IMR-90 (cell line): ENCODE data around the gene FBP1. TPM values are rescaled to one million over a fixed set of nuclear protein-coding genes. Genes with fewer than 3 reads are reported as not detected.

Experiments used
- ATAC-seq: fragments of 200-7000 bp; cut with Tn5 transposase; 2 replicates; pipeline ENCODE4 v1.9.1; 2020; ENCODE audit warnings: low read depth, mild to moderate bottlenecking, moderate library complexity
- BruUV-seq: library from RNA; stranded (reverse); fragments of 400-500 nt; replicated peaks from 2 replicates; lab custom pipeline; 2021; lab: Mats Ljungman, UMichigan
- CTCF ChIA-PET: fragments of 300-600 bp; formaldehyde crosslinking; extraction: SDS; loops from one replicate; lab custom pipeline; 2021; ENCODE audit warnings: antibody characterized with exemption; lab: Yijun Ruan, JAX
- POLR2A ChIA-PET: fragments of 300-600 bp; sonication (Branson Sonifier 250); formaldehyde crosslinking; loops from one replicate; lab custom pipeline; 2022; ENCODE audit warnings: antibody characterized with exemption; ENCODE audit not compliant: unreplicated experiment; lab: Charles Lee
- DNase-seq: peaks from one replicate; pipeline ENCODE4 v3.0.0; 2013
- H2AFZ ChIP-seq: replicated peaks from 2 replicates; pipeline ENCODE3; 2013; ENCODE audit warnings: low read length, mild to moderate bottlenecking; ENCODE audit not compliant: poor library complexity
- H2AK5ac ChIP-seq: 2 replicates; pipeline ENCODE4 v1.6.1; 2013; ENCODE audit warnings: low read depth, low read length, inconsistent platforms
- H2AK9ac ChIP-seq: replicated peaks from 2 replicates; pipeline ENCODE3; 2013; ENCODE audit warnings: mild to moderate bottlenecking, low read depth, low read length, moderate library complexity; ENCODE audit not compliant: poor library complexity
- H2BK120ac ChIP-seq: 2 replicates; pipeline ENCODE4 v1.6.1; 2013; ENCODE audit warnings: low read depth, low read length, inconsistent platforms
- H2BK15ac ChIP-seq: 3 replicates; pipeline ENCODE4 v1.6.1; 2013; ENCODE audit warnings: low read depth, low read length, inconsistent platforms
- H2BK20ac ChIP-seq: 2 replicates; pipeline ENCODE4 v1.6.1; 2013; ENCODE audit warnings: low read depth, mild to moderate bottlenecking, inconsistent platforms, low read length, moderate library complexity
- H2BK5ac ChIP-seq: 2 replicates; pipeline ENCODE4 v1.6.1; 2013; ENCODE audit warnings: mild to moderate bottlenecking, low read depth, low read length, inconsistent platforms; ENCODE audit not compliant: poor library complexity, severe bottlenecking
- H3K14ac ChIP-seq: replicated peaks from 2 replicates; pipeline ENCODE4 v1.6.1; 2013; ENCODE audit warnings: low read depth, low read length, inconsistent platforms
- H3K18ac ChIP-seq: 2 replicates; pipeline ENCODE4 v1.6.1; 2013; ENCODE audit warnings: low read depth, low read length, control low read depth
- H3K23ac ChIP-seq: 2 replicates; pipeline ENCODE4 v1.6.1; 2013; ENCODE audit warnings: low read depth, low read length, inconsistent platforms
- H3K27ac ChIP-seq: 2 replicates; pipeline ENCODE4 v1.5.1; 2013; ENCODE audit warnings: mild to moderate bottlenecking, control low read depth, low read length; ENCODE audit not compliant: insufficient read depth
- H3K27me3 ChIP-seq: 2 replicates; pipeline ENCODE4 v1.6.1; 2013; ENCODE audit warnings: low read length; ENCODE audit not compliant: control insufficient read depth, insufficient read depth
- H3K36me3 ChIP-seq: 2 replicates; pipeline ENCODE4 v1.6.1; 2013; ENCODE audit warnings: low read length, mixed read lengths; ENCODE audit not compliant: control insufficient read depth, insufficient read depth
- H3K4ac ChIP-seq: 2 replicates; pipeline ENCODE4 v1.6.1; 2013; ENCODE audit warnings: low read depth, low read length, inconsistent platforms
- H3K4me1 ChIP-seq: 2 replicates; pipeline ENCODE4 v1.6.1; 2013; ENCODE audit warnings: low read length, mixed read lengths; ENCODE audit not compliant: control insufficient read depth, insufficient read depth
- H3K4me2 ChIP-seq: 2 replicates; pipeline ENCODE4 v1.6.1; 2013; ENCODE audit warnings: low read depth, mild to moderate bottlenecking, control low read depth, low read length, moderate library complexity
- H3K4me3 ChIP-seq: 2 replicates; pipeline ENCODE4 v1.5.1; 2013; ENCODE audit warnings: low read depth, mild to moderate bottlenecking, control low read depth, low read length, moderate library complexity; ENCODE audit not compliant: insufficient read depth
- H3K56ac ChIP-seq: 2 replicates; pipeline ENCODE4 v1.6.1; 2013; ENCODE audit warnings: low read length, inconsistent platforms; ENCODE audit not compliant: insufficient read depth; ENCODE audit errors: extremely low read depth
- H3K79me1 ChIP-seq, 2 experiments: 2 replicates each; pipeline ENCODE4 v1.6.1; 2013; ENCODE audit warnings: low read length in 2 of 2, inconsistent platforms in 1 of 2, low read depth in 1 of 2
- H3K9ac ChIP-seq: 2 replicates; pipeline ENCODE4 v1.6.1; 2013; ENCODE audit warnings: low read depth, low read length, control low read depth
- H3K9me1 ChIP-seq: 2 replicates; pipeline ENCODE4 v1.6.1; 2013; ENCODE audit warnings: low read length, inconsistent platforms; ENCODE audit not compliant: insufficient read depth
- H3K9me3 ChIP-seq: 2 replicates; pipeline ENCODE4 v1.6.1; 2013; ENCODE audit warnings: low read length; ENCODE audit not compliant: control insufficient read depth, insufficient read depth
- H4K20me1 ChIP-seq: 2 replicates; pipeline ENCODE4 v1.6.1; 2013; ENCODE audit warnings: low read length, inconsistent platforms; ENCODE audit not compliant: insufficient read depth
- H4K5ac ChIP-seq: 2 replicates; pipeline ENCODE4 v1.6.1; 2013; ENCODE audit warnings: mild to moderate bottlenecking, low read depth, low read length, control low read depth
- H4K8ac ChIP-seq, 2 experiments: 2 replicates each; pipeline ENCODE4 v1.6.1; 2013; ENCODE audit warnings: low read depth in 2 of 2, low read length in 2 of 2, control low read depth in 1 of 2, inconsistent platforms in 1 of 2
- H4K91ac ChIP-seq: 2 replicates; pipeline ENCODE4 v1.6.1; 2013; ENCODE audit warnings: low read depth, low read length, inconsistent platforms; ENCODE audit not compliant: insufficient read depth
- BHLHE40 ChIP-seq: fragments of 150-350 bp; IDR thresholded peaks from 2 replicates; pipeline ENCODE4 v1.6.1; 2016; ENCODE audit warnings: mild to moderate bottlenecking, low read depth, low read length
- CEBPB ChIP-seq: IDR thresholded peaks from 2 replicates; pipeline ENCODE4 v1.6.1; 2012; ENCODE audit warnings: low read depth, low read length, improper control_type of control experiment
- CHD1 ChIP-seq: IDR thresholded peaks from 2 replicates; pipeline ENCODE4 v1.6.1; 2012; ENCODE audit warnings: low read depth, low read length, improper control_type of control experiment
- FOS ChIP-seq: fragments of 150-350 bp; IDR thresholded peaks from 2 replicates; pipeline ENCODE4 v1.6.1; 2016; ENCODE audit warnings: low read depth, low read length
- MAFK ChIP-seq: IDR thresholded peaks from 2 replicates; pipeline ENCODE4 v1.6.1; 2012; ENCODE audit warnings: low read depth, low read length, improper control_type of control experiment
- MAZ ChIP-seq: IDR thresholded peaks from 2 replicates; pipeline ENCODE4 v1.6.1; 2012; ENCODE audit warnings: low read depth, mild to moderate bottlenecking, low read length, improper control_type of control experiment, moderate library complexity, borderline replicate concordance
- NFE2L2 ChIP-seq: fragments of 150-350 bp; IDR thresholded peaks from 2 replicates; pipeline ENCODE4 v1.6.1; 2016; ENCODE audit warnings: low read depth, mild to moderate bottlenecking, low read length
- POLR2A ChIP-seq: IDR thresholded peaks from 2 replicates; pipeline ENCODE4 v1.6.1; 2012; ENCODE audit warnings: mild to moderate bottlenecking, low read depth, low read length
- RAD21 ChIP-seq: IDR thresholded peaks from 2 replicates; pipeline ENCODE4 v1.6.1; 2012; ENCODE audit warnings: low read length, improper control_type of control experiment
- RFX5 ChIP-seq: IDR thresholded peaks from 2 replicates; pipeline ENCODE4 v1.8.0; 2012; ENCODE audit warnings: low read depth, mild to moderate bottlenecking, low read length, moderate library complexity
- SMC3 ChIP-seq: fragments of 150-350 bp; IDR thresholded peaks from 2 replicates; pipeline ENCODE4 v1.6.1; 2016; ENCODE audit warnings: low read depth, mild to moderate bottlenecking, antibody characterized with exemption, low read length, moderate library complexity
- WGBS, 2 experiments: methylation state at CpG; one replicate each; pipeline versions ENCODE4 v1.1.5 to v1.1.7; 2013; ENCODE audit warnings: missing lambda C conversion rate in 2 of 2; ENCODE audit not compliant: insufficient read length in 1 of 2; ENCODE audit errors: extremely low coverage in 2 of 2; 5-methylcytosine and 5-hydroxymethylcytosine counted together
- dilution Hi-C: fragments of 300-500 bp; cut with HindIII; formaldehyde crosslinking; loops from one replicate; pipeline ENCODE4 v1.14.3; 2018; ENCODE audit warnings: low sequenced_read_pairs; ENCODE audit not compliant: unreplicated experiment
- in situ Hi-C: fragments of 300-500 bp; cut with MboI; formaldehyde crosslinking; loops from 3 replicates; pipeline ENCODE4 v1.14.3; 2019; ENCODE audit warnings: low sequenced_read_pairs, inconsistent platforms, mixed read lengths
- intact Hi-C: fragments of 100-400 bp; cut with micrococcal nuclease; formaldehyde crosslinking; loops from 2 replicates; pipeline ENCODE4 v1.10.0; 2022
- polyA plus RNA-seq, 3 experiments: library from polyadenylated mRNA; depleted of rRNA; stranded (reverse); fragments of >200 nt; gene quantifications; 2 replicates each; pipeline ENCODE4 v1.2.3, GENCODE V29; 2012; ENCODE audit warnings: low replicate concordance in 1 of 3
- total RNA-seq: library from RNA; depleted of rRNA; stranded (reverse); fragments of >200 nt; gene quantifications from 2 replicates; pipeline ENCODE4 v1.2.3, GENCODE V29; 2012
- TF ChIP-seq, protein P1 (sequence below): conservative IDR thresholded peaks from 2 replicates; pipeline ENCODE4 v1.5.1; 2012; ENCODE audit warnings: mild to moderate bottlenecking, low read depth, low read length, improper control_type of control experiment
- TF ChIP-seq, protein P2 (sequence below): fragments of 150-350 bp; IDR thresholded peaks from 2 replicates; pipeline ENCODE4 v1.6.1; 2017; ENCODE audit warnings: mild to moderate bottlenecking, antibody characterized with exemption, low read length, low read depth

Gene FBP1
- total and polyA plus RNA-seq, 2 of the 4 experiments (the other 2 are of a cell fraction) = not detected

DNA sequence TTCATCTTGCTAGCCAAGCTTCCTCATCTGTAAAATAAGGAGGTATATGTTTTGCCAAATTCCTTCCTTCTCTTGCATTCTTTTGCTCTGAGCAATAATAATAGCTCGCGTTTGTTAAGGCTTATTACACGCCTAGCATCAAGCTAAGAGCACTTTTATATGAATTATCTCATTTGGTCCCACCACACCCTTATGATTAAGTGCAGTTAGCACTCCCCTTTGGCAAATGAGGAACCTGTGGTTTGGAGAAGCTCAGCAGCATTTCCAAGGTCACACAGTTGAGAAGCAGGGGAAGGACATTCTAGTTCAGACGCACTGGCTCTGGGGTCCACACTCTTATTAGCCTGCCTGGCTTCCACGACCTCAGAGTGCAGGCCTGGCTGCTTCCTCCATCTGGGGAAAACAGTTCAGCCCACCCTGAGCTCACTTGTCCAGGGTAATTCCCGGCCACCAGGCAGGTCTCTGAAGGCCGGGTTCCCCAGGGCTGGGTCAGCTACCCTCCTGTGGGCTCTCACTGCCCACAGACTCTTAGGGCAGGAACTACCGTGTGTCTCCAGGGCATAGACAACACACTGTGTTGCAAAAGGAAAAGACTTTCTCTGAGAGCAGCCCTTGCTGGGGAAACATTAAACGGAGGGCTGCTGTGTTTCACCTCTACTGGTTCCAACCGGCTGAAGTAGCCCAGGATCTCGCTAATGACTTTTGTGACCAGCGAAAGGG, 9.9 kb upstream of the FBP1 start:
- Histone ChIP-seq H3K23ac (no peak overlapping the region), H2BK120ac (no peak overlapping the region), H2BK5ac (no peak overlapping the region), H2BK20ac (no peak overlapping the region), H3K4me2 (no peak overlapping the region), H2AK5ac (no peak overlapping the region), H2BK15ac (no peak overlapping the region), H3K27me3 (peaks cover 13% of the 10 kb centered on the region), H3K18ac (no peak overlapping the region), H3K4ac (no peak overlapping the region; the same call in 1 of the 2 replicates), H3K14ac (no peak overlapping the region), H3K9me3 (no peaks in the 10 kb centered on the region), H3K79me1 (no peaks in the 10 kb centered on the region), H3K4me1 (no peaks in the 10 kb centered on the region), H4K8ac (no peak overlapping the region), H4K91ac (no peak overlapping the region), H3K27ac (no peak overlapping the region), H4K5ac (no peak overlapping the region), H3K36me3 (no peaks in the 10 kb centered on the region), H2AFZ (peak overlapping the region; percentile 34), H3K9me1 (peaks cover 3% of the 10 kb centered on the region; the same call in 1 of the 2 replicates), H4K20me1 (no peaks in the 10 kb centered on the region), H3K4me3 (no peak overlapping the region), H2AK9ac (no peak overlapping the region), H3K9ac (no peak overlapping the region), H3K56ac (no peak overlapping the region)
- CTCF ChIA-PET = interaction anchor here (1.0 kb wide), 1 partner anchor 19 kb away, joined by 5 read pairs; no protein-coding TSS in a partner anchor
- ATAC-seq = peak; percentile 45
- in situ Hi-C loops = no loop called here
- intact Hi-C loops = no loop called here
- WGBS, 2 experiments = 76% methylated on average over 7 of the region's 12 CpGs; no CpG with 5 or more reads in 1 of the 2 experiments
- dilution Hi-C loops = no loop called here
- TF ChIP-seq NFE2L2 (no peak), MAZ (no peak), RFX5 (no peak), MAFK (no peak), POLR2A (no peak), CEBPB (no peak), RAD21 (no peak), CHD1 (no peak), SMC3 (no peak), BHLHE40 (no peak), FOS (no peak)
- TF ChIP-seq, protein P1, sequence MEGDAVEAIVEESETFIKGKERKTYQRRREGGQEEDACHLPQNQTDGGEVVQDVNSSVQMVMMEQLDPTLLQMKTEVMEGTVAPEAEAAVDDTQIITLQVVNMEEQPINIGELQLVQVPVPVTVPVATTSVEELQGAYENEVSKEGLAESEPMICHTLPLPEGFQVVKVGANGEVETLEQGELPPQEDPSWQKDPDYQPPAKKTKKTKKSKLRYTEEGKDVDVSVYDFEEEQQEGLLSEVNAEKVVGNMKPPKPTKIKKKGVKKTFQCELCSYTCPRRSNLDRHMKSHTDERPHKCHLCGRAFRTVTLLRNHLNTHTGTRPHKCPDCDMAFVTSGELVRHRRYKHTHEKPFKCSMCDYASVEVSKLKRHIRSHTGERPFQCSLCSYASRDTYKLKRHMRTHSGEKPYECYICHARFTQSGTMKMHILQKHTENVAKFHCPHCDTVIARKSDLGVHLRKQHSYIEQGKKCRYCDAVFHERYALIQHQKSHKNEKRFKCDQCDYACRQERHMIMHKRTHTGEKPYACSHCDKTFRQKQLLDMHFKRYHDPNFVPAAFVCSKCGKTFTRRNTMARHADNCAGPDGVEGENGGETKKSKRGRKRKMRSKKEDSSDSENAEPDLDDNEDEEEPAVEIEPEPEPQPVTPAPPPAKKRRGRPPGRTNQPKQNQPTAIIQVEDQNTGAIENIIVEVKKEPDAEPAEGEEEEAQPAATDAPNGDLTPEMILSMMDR = no peak
- TF ChIP-seq, protein P2, sequence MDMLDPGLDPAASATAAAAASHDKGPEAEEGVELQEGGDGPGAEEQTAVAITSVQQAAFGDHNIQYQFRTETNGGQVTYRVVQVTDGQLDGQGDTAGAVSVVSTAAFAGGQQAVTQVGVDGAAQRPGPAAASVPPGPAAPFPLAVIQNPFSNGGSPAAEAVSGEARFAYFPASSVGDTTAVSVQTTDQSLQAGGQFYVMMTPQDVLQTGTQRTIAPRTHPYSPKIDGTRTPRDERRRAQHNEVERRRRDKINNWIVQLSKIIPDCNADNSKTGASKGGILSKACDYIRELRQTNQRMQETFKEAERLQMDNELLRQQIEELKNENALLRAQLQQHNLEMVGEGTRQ = no peak
- peak; percentile 28 for DNase-seq
- BruUV-seq = no TSS peak
- POLR2A ChIA-PET = no interaction called here
